Inflammatory macrophage (primary cell): ENCODE measurements around the gene ALG13.
"Not testable (repeated sequence)": the region's sequence is repeated elsewhere in the genome, so short reads cannot be mapped to it uniquely, and the experiment has no call there.

Experiments
- DNase-seq, 2 donors: peaks; one replicate each; pipeline ENCODE4 v3.0.0-alpha.2; 2020 to 2022
- total RNA-seq, 18 experiments: gene quantifications; one replicate each; lab custom pipeline; 2026; ENCODE audit warnings: mixed read lengths in 6 of 18, inconsistent platforms in 2 of 18; lab: John Stamatoyannopoulos, UW

Gene ALG13
- 15.3 to 32.7 (median 26.0) reads per million in 18 experiments for total RNA-seq

DNA sequence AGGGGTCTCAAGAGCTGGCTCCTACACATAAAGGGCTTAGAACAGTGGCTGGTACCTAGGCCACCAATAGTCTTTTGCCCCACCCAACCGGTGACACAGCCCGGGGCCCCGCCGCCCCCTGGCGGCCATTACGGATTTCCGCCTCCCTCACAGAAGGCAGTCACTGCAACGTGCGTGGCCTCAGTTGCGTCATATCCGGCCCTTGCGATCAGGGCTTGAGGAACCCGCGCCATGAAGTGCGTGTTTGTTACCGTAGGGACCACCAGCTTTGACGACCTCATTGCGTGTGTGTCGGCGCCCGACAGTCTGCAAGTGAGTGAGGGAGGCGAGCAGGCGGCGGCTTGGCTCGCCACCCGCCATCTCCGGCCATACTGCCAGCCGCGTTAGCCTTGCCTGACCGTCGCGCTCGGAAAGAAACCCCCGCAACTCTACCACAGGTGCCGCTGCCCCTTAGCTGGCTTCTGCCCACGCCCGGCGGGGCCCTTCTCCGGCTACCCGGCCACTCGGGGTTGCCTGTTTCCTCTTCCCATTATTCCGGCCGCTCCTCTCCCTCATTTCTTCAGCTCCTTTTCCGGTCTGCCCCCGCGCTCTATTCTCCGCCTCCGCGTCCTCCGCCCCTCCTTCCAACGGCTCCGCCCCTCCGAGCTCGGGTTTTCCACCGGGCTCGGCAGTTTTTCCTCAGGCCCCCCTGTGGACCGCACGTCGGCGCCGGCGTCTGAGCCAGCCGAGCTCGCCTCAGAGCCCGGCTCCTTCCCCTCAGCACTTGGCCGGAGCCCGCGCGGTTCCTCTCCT, at the start of gene ALG13:
Gene ALG13 (plus strand): TSS at position 183 of the 792 bp plus-strand sequence. CDS start 49 bp downstream, at position 232.
- DNase-seq, result peak; percentile 86 to 90

DNA sequence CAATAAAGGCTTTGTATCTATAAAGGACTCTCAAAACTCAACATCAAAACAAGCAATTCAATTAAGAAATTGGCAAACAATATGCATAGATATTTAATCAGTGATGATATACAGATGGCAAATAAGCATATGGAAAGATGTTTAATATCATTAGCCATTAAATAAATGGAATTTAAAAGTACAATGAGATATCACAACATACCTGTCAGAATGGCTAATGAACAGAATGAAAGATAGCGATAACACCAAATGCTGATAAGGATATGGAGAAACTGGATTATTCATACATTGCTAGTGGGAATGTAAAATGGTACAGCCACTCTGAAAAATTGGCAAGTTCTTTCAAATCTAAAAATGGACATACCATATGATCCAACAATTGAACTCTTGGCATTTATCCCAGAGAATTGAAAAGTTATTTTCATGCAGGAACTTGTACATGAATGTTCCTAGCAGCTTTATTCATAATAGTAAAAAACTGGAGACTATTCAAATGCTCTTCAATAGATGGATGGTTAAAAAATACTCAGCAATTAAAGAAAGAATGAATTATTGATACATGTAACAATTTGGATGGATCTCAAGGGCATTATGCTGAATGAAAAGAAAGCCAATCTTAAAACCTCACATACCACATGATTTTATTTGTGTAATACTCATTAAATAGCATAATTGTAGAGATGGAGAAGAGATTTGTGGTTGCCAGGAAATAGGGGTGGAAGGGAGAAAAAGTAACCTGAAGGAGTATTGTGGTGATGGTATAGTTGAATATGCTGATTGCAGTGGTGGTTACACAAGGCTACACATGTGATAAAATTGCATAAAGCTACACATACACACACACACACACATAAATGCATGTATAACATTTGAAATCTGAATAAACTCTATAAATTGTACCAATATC, 45.9 kb upstream of the ALG13 start:
- no peak for DNase-seq

DNA sequence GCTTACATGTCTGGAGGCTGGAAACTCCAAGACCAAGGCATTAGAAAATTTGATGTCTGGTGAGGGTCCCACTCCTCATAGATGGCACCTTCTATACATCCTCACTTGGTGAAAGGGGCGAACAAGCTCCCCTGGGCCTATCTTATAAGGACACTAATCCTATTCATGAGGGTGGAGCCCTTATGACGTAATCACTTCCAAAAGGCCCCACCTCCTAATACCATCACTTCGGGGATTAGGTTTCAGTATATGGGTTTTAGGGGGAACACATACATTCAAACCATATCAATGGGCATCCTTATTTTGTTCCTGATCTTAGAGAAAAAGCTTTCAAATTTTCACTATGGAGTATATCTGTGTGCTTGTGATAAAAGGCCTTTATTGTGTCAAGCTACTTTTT, 39.0 kb upstream of the ALG13 start:
- no peak for DNase-seq

DNA sequence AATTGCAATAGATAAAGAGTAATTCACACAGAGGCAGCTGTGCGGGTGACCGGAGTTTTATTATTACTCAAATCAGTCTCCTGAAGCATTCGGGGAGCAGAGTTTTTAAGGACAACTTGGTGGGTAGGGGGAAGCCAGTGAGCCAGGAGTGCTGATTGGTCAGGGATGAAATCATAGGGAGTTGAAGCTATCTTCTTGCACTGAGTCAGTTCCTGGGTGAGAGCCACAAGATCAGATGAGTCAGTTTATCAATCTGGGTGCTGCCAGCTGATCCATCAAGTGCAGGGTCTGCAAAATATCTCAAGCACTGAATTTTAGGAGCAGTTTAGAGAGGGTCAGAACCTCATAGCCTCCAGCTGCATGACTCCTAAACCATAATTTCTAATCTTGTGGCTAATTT, 35.8 kb upstream of the ALG13 start:
- DNase-seq, result not testable (repeated sequence)

DNA sequence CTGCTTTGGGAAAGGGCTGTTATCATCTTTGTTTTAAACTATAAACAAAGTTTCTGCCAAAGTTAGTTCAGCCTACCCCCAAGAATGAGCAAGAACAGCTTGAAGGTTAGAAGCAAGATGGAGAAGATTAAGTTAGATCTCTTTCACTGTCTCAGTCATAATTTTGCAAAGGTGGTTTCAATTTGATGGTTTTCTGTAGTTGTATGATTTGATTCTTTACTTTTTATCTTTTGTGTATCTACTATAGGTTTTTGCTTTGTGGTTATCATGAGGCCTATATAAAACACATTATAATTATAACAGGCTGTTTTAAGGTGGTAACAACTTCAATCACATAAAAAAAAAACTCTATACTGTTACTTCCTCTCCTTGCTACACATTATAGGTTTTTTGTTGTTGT, 35.4 kb upstream of the ALG13 start:
- no peak for DNase-seq

DNA sequence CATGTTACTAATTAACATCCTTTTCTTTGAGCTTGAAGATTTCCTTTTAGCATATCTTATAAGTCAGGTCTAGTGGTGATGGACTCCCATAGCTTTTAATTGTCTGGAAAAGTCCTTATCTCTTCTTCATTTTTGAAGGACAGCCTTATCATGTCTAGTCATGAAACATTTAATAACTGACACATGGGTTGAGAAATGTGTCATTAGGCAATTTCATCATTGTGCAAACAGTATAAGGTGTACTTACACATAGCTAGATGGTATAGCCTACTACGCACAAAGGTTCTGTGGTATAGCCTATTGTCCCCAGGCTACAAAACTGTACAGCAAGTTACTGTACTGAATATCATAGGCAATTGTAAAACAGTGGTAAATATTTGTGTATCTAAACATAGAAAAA, 34.5 kb upstream of the ALG13 start:
- DNase-seq, result no peak

DNA sequence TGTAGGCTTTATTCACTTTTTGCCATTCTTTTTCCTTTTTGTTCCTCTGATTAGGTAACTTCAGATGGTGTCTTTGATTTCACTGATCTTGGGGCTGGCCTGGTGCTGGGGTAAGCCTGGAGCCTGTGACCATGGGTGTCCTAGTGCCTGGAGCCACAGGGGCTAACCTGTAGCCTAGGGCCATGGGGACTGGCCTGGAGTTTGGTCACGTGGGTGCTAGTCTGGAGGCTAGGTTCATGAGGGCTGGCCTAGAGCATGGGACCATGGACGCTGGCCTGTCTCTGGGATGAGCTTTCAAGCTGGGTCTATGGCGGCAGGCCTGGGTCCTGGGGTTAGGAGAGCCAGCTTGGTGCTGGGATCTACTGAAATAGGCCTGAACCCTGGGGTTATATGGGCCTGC, 32.2 kb upstream of the ALG13 start:
- DNase-seq, result no peak

DNA sequence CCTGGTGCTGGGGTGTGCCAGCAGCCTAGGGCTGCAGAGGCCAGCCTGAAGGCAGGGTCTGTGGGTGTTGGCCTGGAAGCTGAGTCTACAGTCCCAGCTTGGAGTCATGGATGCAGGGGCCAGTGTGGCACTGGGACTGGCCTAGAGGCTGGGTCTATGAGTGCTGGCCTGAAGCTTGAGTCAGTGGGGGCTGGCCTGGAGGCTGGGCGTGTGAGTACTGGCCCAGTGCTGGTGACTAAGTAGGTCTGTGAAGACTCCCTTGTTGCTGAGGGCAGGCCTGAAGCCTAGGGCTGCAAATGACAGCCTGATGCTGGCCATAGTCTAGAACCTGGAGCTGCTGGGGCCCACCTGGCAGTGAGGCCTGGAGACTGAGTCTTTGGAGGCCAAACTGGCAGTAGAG, 31.3 kb upstream of the ALG13 start:
- no peak for DNase-seq

DNA sequence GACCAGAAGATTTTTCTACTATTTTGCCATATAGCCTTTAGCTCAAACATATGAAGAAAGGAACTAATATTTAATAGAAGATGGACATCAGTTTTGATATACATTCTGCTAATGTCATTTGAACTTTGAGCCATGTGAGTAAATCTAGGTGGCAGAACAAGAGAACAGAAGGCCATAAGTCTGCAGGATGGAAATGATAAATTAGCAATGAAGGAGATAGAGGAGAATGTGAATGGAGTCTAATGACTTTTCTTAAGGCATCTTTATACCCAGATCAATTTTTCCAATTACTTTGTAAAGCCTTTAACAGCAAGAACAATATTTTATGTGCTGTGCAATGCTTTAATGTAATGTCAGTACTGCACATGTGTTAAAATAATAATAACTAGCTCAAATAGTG, 30.1 kb upstream of the ALG13 start:
- DNase-seq, result no peak

DNA sequence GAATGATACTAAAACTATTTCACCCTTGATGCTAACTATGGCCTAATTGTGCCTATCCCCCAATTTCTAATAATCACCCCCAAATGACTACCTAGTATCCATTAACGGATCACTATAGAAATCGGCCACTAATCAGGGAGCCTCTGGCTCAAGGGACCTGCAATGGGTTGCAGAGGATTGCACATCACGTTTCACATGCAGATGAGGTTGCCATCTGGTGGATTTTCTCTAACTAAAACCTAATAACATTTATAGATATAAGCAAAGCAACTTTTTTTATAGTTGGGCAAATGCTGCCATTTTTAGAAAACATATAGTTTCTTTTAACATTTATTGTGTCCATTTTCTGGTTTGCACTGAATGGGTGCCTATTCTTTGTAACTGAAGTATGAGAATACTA, 28.3 kb upstream of the ALG13 start:
- no peak for DNase-seq

DNA sequence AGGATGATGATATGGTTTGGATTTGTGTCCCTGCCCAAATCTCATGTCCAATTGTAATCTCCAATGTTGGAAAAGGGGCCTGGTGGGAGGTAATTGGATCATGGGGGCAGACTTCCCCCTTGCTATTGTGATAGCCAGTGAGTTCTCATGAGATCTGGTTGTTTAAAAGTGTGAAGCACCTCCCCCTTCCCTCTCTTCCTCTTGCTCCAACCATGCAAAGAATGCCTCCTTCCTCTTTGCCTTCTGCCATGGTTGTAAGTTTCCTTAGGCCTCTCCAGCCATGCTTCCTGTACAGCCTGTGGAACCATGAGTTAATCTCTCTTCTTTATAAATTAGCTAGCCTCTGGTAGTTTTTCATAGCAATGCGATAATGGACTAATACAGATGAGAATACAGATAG, 19.7 kb upstream of the ALG13 start:
- peak; percentile 9 to 13 for DNase-seq

DNA sequence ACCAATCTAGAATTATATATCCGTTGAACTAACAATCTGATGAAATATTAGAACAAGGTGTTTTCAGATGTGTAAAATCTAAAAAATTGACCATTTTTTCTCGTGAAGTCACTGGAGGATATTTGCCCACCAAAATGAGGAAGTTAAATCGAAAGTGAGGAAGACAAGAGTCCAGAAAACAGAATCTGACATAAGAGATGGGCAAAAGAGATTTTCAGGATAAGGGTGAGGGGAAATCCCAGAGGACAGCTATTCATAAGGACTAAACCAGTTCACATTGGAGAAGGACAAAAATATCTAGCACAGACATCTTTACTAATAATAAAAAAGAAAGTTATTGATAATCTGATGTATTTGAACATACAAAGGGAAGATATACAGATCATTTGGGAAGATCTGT, 18.7 kb upstream of the ALG13 start:
- no peak for DNase-seq

DNA sequence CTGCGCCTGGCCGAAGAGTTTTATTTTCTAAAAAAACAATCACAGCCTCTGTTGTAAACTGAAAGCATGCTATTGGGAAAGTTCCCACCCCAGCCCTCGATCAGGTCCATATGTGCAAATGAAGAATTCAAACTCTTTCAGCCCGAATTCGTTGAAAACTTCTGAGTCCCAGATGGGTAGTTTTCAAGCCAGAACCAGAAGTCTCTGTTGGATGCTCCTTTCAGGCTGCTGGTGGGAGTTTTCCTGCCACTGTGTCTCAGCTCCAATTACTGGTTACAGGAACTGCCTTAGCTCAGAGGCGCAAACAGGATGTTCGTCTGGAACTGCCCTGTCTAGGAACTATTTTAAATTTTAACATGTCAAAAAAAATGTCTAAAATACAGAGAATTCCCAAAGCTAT, 9.3 kb upstream of the ALG13 start:
- no peak for DNase-seq

DNA sequence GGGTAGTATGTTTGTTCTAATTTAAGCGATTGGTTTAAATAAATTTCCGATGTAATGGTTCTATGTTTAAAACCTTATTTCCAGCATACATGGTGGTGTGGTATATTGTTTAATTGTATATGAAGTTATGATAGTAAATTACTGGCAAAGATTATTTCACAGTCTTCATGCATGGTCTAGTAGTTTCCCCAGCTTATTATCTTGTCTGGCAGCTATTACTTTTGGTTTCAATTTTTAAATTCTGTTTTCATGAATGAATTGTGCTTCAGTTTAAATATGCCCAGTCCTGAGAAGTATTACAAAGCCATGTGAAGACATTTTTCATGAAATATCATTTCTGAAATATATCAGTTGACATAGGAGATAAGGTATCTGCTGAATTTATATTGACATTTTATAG, 6.3 kb downstream of the ALG13 start:
- no peak for DNase-seq

DNA sequence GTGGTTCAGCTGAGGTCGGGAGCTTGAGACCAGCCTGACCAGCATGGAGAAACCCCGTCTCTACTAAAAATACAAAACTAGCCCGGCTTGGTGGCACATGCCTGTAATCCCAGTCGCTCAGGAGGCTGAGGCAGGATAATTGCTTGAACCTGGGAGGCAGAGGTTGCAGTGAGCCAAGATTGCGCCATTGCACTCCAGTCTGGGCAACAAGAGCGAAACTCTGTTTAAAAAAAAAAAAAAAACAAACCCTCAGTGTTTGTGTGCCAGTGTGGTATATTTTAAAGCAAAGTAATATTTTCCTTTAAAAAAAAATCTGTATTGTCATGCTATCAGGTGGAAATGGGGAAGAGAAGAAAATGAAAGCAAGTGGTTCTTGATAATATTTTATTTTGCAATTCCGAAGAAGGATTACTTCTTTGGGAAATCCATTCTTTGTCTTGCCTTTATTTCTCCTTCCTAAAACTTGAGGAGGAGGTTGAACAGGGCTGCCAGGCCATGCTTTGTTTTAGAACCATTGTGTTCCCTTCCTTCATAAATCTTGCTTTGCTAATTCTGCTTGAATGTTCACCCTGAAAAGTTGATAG, 14.4 kb downstream of the ALG13 start:
- no peak for DNase-seq

DNA sequence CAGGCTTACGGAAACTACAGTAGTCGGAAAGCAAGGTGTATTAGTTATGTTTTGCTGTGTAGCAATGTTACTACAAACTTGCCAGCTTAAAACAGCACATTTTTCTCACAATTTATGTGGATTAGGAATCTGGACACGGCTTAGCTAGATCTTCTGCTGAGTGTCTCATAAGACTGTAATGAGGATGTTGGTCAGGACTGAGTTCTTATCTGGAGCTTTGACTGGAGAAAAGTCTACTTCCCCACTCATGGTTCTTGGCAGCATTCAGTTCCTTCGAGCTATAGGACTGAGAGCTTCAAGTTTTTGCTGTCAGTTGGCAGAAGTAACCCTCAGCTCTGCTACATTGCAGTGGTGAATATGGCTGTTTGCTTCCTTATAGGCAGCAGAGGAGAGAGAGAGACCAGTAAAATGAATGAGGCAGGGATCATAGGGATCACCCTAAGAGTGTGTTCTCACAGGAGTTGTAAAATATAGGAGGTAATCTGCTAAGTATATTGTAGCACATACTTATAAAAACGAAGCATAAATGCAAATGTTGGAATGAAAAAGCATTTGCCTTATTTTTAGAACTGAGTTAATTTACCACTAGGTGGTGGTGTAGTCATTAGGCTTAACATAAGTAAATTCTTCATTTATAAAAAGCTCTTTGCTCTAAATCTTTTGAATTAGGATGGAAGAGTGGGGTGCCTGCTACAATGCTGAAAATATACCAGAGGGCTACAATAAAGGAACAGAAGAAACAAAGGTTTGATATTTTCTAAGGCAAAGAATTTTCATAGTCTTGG, 38.6 kb downstream of the ALG13 start:
- DNase-seq, result peak in 1 of 2 donors; percentile 21

DNA sequence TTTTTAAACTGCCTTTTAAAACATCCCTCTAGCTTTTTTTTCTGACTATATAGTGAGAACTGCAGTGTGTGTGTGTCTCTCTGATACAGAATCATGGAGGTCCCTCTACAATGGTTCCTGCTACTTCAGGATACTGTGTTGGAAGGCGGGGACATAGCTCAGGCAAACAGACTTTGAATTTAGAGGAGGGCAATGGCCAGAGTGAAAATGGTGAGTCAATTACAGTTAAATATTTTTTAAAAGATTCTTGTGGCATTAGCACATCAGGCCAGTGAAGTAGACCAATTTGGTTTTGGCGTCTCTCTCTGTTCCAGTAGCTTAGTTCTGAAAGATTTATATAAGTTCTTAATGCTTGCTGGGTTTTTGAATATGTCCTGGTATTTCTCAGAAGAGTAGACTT, 47.1 kb downstream of the ALG13 start:
- no peak for DNase-seq

DNA sequence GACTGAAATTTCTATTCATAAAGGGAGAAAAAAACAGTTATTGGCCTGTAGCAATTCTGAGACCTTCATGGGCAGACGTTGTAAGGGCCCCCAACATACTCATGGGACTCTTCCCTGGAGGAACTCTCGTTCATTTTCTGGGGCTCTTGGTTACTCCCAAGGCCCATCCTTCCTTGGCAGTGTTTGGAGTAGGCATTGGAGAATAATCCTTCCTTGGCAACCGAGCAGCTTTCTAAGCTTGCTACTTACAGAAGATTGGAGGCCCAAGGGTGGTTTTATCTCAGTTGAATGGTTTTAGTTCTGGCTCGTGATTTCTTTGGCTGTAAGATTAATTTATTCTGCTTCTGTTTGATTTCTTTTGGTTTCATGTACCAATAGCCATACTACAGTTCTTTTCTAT, 50.4 kb downstream of the ALG13 start:
- no peak for DNase-seq

DNA sequence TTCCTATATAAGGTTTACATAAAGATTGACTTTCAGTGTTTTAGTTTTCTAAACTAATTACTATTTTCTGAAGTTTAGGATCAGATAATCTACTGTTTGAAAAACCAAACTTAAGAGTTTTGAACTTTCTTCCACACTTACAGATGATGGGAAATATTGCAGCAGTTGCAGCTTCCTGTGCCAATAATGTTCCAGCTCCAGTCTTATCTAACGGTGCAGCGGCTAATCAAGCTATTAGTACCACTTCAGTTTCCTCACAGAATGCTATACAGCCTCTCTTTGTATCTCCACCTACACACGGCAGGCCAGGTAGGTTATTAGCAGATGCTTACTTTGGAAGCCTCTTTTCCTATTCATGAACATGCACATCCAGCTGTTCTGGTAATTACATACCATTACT, 55.6 kb downstream of the ALG13 start:
- no peak for DNase-seq

DNA sequence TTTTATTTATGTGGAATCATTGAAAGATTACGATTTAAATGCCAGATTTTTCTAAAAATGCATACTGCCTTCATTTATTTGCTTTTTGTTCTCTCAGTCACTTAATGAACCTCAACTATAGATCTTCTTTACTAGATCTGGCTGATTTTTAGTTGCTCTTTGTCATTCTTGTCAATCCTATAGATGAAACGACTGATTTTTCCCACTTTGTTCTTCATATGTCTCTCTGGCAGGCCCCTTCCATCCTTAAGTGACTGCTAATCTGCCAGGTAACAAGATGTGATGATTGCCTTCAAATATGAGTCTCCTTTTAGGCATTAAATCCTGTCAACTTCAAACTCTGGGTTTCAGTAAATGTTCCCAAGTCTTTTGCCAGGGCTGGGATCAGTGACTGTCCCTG, 61.0 kb downstream of the ALG13 start:
- DNase-seq, result no peak

DNA sequence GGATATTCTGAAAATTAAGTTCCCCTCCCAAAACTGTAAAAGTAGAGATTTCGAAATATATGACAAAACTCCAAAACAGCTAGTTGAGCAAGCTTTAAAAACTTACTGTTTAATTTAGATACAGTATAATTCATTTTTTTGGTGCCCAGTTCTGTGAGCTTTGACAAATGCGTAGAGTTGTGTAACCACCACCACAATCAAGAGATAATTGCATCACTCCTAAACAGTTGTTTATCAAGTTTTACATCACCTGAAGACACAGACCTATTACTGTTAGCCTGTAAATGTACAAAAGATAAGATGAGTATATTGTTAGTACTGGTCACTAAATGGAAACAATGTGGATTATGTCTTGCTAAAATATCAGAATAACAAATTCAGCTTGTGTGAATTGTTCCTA, 62.3 kb downstream of the ALG13 start:
- DNase-seq, result no peak

DNA sequence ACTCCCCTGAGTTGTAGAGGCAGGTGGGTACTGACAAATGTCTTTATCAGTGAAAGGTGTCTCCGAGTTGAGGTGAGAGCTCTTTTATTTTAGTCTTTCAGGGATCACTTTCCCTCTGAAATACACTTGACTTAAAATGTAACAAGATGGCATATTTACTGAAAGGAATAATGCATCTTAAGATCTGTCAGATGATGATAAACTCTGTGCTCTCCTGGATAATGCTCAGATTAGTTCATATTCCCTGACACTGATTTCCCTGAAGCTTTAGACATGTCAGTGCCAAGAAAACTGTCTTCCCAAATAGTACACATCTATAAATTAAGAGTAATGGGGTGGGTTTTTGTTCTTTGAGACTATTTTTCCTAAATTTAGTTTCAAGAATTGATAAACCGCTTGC, 75.5 kb downstream of the ALG13 start:
- DNase-seq, result no peak

DNA sequence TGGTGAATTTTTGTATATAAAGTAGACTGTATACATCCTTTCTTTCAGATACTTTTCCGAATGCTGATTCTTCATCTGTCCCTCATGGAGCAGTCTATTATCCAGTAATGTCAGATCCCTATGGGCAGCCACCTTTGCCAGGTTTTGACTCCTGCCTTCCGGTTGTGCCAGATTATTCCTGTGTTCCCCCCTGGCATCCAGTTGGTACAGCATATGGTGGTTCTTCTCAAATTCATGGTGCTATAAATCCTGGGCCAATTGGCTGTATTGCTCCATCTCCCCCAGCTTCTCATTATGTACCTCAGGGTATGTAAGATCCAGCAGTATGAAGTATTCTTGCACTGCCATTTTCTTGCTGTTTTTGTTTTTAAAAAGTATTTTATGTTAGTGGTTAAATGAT, 78.7 kb downstream of the ALG13 start:
- DNase-seq, result no peak
